ENCODE results near the gene ZNF594. TPM values are rescaled to one million over a fixed set of nuclear protein-coding genes. Genes with fewer than 3 reads are reported as not detected.
"Not testable (repeated sequence)": the region's sequence is repeated elsewhere in the genome, so short reads cannot be mapped to it uniquely, and the experiment has no call there.

The ZNF594 gene
- total RNA-seq, 1 donor, result 8.7 TPM

GRCh38 chr17:5225668-5226457 lies 34.2 kb upstream of the ZNF594 start:
- H3K27ac ChIP-seq (ENCODE audit: low read depth, low read length), result no peak overlapping the region
- no peaks in the 10 kb centered on the region for H3K36me3 ChIP-seq (ENCODE audit: insufficient read depth, low read length)
- no peaks in the 10 kb centered on the region for H3K9me3 ChIP-seq (ENCODE audit: low read depth, low read length)
- H3K4me3 ChIP-seq (ENCODE audit: insufficient read depth, low read length), result no peak overlapping the region
- no peaks in the 10 kb centered on the region for H3K79me2 ChIP-seq (ENCODE audit: insufficient read depth, low read length)
- no peak overlapping the region for H3K4me2 ChIP-seq (ENCODE audit: insufficient read depth, low read length)
- TF ChIP-seq CTCF (IDR thresholded peaks at IDR 0.05; ENCODE audit: extremely low read depth, low read depth, low read length), result no peak
- H3K4me1 ChIP-seq (ENCODE audit: insufficient read depth, low read length), result no peaks in the 10 kb centered on the region
- no peaks in the 10 kb centered on the region for H4K20me1 ChIP-seq (ENCODE audit: insufficient read depth, low read length)
- peak; percentile 52 for DNase-seq (ENCODE audit: insufficient read length, low spot score, missing footprints)
- no peaks in the 10 kb centered on the region for H3K27me3 ChIP-seq (ENCODE audit: insufficient read depth, low read length)
- no peak overlapping the region for H2AFZ ChIP-seq (ENCODE audit: low read length)

- not testable (repeated sequence) for H3K79me2 ChIP-seq (ENCODE audit: insufficient read depth, low read length); H3K4me3 ChIP-seq (ENCODE audit: insufficient read depth, low read length); H3K9me3 ChIP-seq (ENCODE audit: low read depth, low read length); H4K20me1 ChIP-seq (ENCODE audit: insufficient read depth, low read length); H3K4me2 ChIP-seq (ENCODE audit: insufficient read depth, low read length); DNase-seq (ENCODE audit: insufficient read length, low spot score, missing footprints); H2AFZ ChIP-seq (ENCODE audit: low read length); H3K27ac ChIP-seq (ENCODE audit: low read depth, low read length); H3K4me1 ChIP-seq (ENCODE audit: insufficient read depth, low read length); H3K27me3 ChIP-seq (ENCODE audit: insufficient read depth, low read length); H3K36me3 ChIP-seq (ENCODE audit: insufficient read depth, low read length)
These were observed 30.2 kb upstream of the ZNF594 start for GRCh38 chr17:5221912-5222311.

GRCh38 chr17:5220074-5220473 lies 28.4 kb upstream of the ZNF594 start:
- H3K36me3 ChIP-seq (ENCODE audit: insufficient read depth, low read length), result peaks cover 2% of the 10 kb centered on the region
- no peaks in the 10 kb centered on the region for H4K20me1 ChIP-seq (ENCODE audit: insufficient read depth, low read length)
- no peak overlapping the region for H3K4me2 ChIP-seq (ENCODE audit: insufficient read depth, low read length)
- no peaks in the 10 kb centered on the region for H3K27me3 ChIP-seq (ENCODE audit: insufficient read depth, low read length)
- DNase-seq (ENCODE audit: insufficient read length, low spot score, missing footprints), result no peak
- no peaks in the 10 kb centered on the region for H3K9me3 ChIP-seq (ENCODE audit: low read depth, low read length)
- H3K4me1 ChIP-seq (ENCODE audit: insufficient read depth, low read length), result no peaks in the 10 kb centered on the region
- H3K4me3 ChIP-seq (ENCODE audit: insufficient read depth, low read length), result no peak overlapping the region
- H3K27ac ChIP-seq (ENCODE audit: low read depth, low read length), result no peak overlapping the region
- no peak overlapping the region for H2AFZ ChIP-seq (ENCODE audit: low read length)
- no peaks in the 10 kb centered on the region for H3K79me2 ChIP-seq (ENCODE audit: insufficient read depth, low read length)
- TF ChIP-seq CTCF (IDR thresholded peaks at IDR 0.05; ENCODE audit: extremely low read depth, low read depth, low read length), result no peak

- H3K79me2 ChIP-seq (ENCODE audit: insufficient read depth, low read length), result no peaks in the 10 kb centered on the region
- H3K27ac ChIP-seq (ENCODE audit: low read depth, low read length), result no peak overlapping the region
- no peaks in the 10 kb centered on the region for H3K4me1 ChIP-seq (ENCODE audit: insufficient read depth, low read length)
- no peaks in the 10 kb centered on the region for H4K20me1 ChIP-seq (ENCODE audit: insufficient read depth, low read length)
- no peak for TF ChIP-seq CTCF (IDR thresholded peaks at IDR 0.05; ENCODE audit: extremely low read depth, low read depth, low read length)
- no peak overlapping the region for H3K4me3 ChIP-seq (ENCODE audit: insufficient read depth, low read length)
- no peak for DNase-seq (ENCODE audit: insufficient read length, low spot score, missing footprints)
- H3K4me2 ChIP-seq (ENCODE audit: insufficient read depth, low read length), result no peak overlapping the region
- no peaks in the 10 kb centered on the region for H3K9me3 ChIP-seq (ENCODE audit: low read depth, low read length)
- peaks cover 4% of the 10 kb centered on the region for H3K36me3 ChIP-seq (ENCODE audit: insufficient read depth, low read length)
- no peak overlapping the region for H2AFZ ChIP-seq (ENCODE audit: low read length)
- no peaks in the 10 kb centered on the region for H3K27me3 ChIP-seq (ENCODE audit: insufficient read depth, low read length)
These were observed 27.9 kb upstream of the ZNF594 start for GRCh38 chr17:5219536-5219935.

GRCh38 chr17:5217562-5217961 lies 25.9 kb upstream of the ZNF594 start:
- H3K79me2 ChIP-seq (ENCODE audit: insufficient read depth, low read length); H3K36me3 ChIP-seq (ENCODE audit: insufficient read depth, low read length); H3K4me1 ChIP-seq (ENCODE audit: insufficient read depth, low read length); H4K20me1 ChIP-seq (ENCODE audit: insufficient read depth, low read length); H3K4me2 ChIP-seq (ENCODE audit: insufficient read depth, low read length); H3K27ac ChIP-seq (ENCODE audit: low read depth, low read length); H3K9me3 ChIP-seq (ENCODE audit: low read depth, low read length); H3K4me3 ChIP-seq (ENCODE audit: insufficient read depth, low read length); DNase-seq (ENCODE audit: insufficient read length, low spot score, missing footprints); H2AFZ ChIP-seq (ENCODE audit: low read length); H3K27me3 ChIP-seq (ENCODE audit: insufficient read depth, low read length): not testable (repeated sequence)

Measured in osteoblast (primary cell).